ENCODE data around the gene RFX4. TPM values are rescaled to one million over a fixed set of nuclear protein-coding genes. Genes with fewer than 3 reads are reported as not detected.

RFX4 gene
- total and polyA plus RNA-seq, 10 of the 15 experiments (the other 5 are each of a cell fraction or from before 2014, with no cell fraction given) = 0.02 to 0.23 TPM; not detected in 8

DNA sequence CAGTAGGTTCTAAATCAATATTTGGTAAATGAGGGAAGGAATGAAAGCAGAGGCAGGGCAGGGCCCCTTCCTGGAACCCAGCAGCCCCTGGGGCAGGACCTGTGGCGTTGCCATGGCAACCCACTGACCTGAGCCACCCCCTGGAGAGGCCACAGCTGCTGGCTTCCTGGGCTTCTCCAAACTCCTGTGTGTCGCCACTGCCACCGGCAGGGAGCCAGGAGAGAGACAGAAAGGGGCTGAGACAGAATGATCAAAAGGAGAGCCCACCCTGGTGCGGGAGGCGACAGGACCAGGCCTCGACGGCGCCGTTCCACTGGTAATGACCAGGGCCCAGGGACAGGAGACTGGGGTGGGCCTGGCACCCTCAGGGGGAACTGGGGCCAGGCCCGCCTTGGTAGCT lies 18.2 kb downstream of the RFX4 start:
- H3K4me3 ChIP-seq = no peak overlapping the region
- no peak overlapping the region for H3K4me2 ChIP-seq (ENCODE audit: control insufficient read depth, insufficient read depth)
- DNase-seq (ENCODE audit: low read depth, low spot score) (no peak), FAIRE-seq (no peak), ATAC-seq (no peak)
- no peak overlapping the region for H2AFZ ChIP-seq (ENCODE audit: control insufficient read depth, low read depth, low read length)
- H3K4me1 ChIP-seq (ENCODE audit: control insufficient read depth, insufficient read depth, low read length) = no peaks in the 10 kb centered on the region
- no peaks in the 10 kb centered on the region for H3K9me3 ChIP-seq (replicated peaks; ENCODE audit: control insufficient read depth, insufficient read depth, low read length)
- CTCF ChIA-PET = interaction anchor here (0.7 kb wide), 1 partner anchor 244 kb away, joined by 3 read pairs; the partner anchor contains the start of gene POLR3B
- SMC1A ChIA-PET (ENCODE audit: uncharacterized antibody, unreplicated experiment) = no interaction called here
- no peak overlapping the region for H3K9ac ChIP-seq (ENCODE audit: control insufficient read depth, insufficient read depth, low read length)
- no peaks in the 10 kb centered on the region for H4K20me1 ChIP-seq (ENCODE audit: control insufficient read depth, insufficient read depth)
- POLR2A ChIA-PET = no interaction called here
- BruUV-seq (replicated peaks) = no TSS peak
- intact Hi-C loops (cut with micrococcal nuclease; ENCODE audit: unreplicated experiment) (no loop called here), in situ Hi-C loops (cut with MboI) (no loop called here)
- TF ChIP-seq HSF1 (IDR thresholded peaks at IDR 0.05; ENCODE audit: low read depth, low read length) (no peak), CEBPZ (IDR thresholded peaks at IDR 0.05; ENCODE audit: low read depth, low read length) (no peak), POLR2A (IDR thresholded peaks at IDR 0.05; ENCODE audit: low read depth, low read length) (no peak), PAX8 (IDR thresholded peaks at IDR 0.05) (no peak), SPI1 (IDR thresholded peaks at IDR 0.05; ENCODE audit: borderline replicate concordance, insufficient read depth, low read depth, low read length) (no peak), HDGF (IDR thresholded peaks at IDR 0.05) (no peak), SMAD5 (IDR thresholded peaks at IDR 0.05; ENCODE audit: low read depth) (no peak)
- TF ChIP-seq, protein P1, sequence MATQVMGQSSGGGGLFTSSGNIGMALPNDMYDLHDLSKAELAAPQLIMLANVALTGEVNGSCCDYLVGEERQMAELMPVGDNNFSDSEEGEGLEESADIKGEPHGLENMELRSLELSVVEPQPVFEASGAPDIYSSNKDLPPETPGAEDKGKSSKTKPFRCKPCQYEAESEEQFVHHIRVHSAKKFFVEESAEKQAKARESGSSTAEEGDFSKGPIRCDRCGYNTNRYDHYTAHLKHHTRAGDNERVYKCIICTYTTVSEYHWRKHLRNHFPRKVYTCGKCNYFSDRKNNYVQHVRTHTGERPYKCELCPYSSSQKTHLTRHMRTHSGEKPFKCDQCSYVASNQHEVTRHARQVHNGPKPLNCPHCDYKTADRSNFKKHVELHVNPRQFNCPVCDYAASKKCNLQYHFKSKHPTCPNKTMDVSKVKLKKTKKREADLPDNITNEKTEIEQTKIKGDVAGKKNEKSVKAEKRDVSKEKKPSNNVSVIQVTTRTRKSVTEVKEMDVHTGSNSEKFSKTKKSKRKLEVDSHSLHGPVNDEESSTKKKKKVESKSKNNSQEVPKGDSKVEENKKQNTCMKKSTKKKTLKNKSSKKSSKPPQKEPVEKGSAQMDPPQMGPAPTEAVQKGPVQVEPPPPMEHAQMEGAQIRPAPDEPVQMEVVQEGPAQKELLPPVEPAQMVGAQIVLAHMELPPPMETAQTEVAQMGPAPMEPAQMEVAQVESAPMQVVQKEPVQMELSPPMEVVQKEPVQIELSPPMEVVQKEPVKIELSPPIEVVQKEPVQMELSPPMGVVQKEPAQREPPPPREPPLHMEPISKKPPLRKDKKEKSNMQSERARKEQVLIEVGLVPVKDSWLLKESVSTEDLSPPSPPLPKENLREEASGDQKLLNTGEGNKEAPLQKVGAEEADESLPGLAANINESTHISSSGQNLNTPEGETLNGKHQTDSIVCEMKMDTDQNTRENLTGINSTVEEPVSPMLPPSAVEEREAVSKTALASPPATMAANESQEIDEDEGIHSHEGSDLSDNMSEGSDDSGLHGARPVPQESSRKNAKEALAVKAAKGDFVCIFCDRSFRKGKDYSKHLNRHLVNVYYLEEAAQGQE (IDR thresholded peaks at IDR 0.05; ENCODE audit: low read depth, low read length) = no peak
- TF ChIP-seq, protein P2, sequence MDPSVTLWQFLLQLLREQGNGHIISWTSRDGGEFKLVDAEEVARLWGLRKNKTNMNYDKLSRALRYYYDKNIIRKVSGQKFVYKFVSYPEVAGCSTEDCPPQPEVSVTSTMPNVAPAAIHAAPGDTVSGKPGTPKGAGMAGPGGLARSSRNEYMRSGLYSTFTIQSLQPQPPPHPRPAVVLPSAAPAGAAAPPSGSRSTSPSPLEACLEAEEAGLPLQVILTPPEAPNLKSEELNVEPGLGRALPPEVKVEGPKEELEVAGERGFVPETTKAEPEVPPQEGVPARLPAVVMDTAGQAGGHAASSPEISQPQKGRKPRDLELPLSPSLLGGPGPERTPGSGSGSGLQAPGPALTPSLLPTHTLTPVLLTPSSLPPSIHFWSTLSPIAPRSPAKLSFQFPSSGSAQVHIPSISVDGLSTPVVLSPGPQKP (IDR thresholded peaks at IDR 0.05; ENCODE audit: low read depth, low read length) = no peak
- H3K79me2 ChIP-seq (ENCODE audit: control insufficient read depth, insufficient read depth, low read length) = no peaks in the 10 kb centered on the region
- H3K36me3 ChIP-seq (ENCODE audit: control insufficient read depth in 2 of 2, insufficient read depth in 2 of 2, low read length in 1 of 2) = no peaks in the 10 kb centered on the region
- RAD21 ChIA-PET (ENCODE audit: unreplicated experiment) = no interaction called here
- H3K27ac ChIP-seq (ENCODE audit: control insufficient read depth, insufficient read depth) = no peak overlapping the region
- no peaks in the 10 kb centered on the region; a peak in 3 of 4 replicates for H3K27me3 ChIP-seq (replicated peaks in 1 of 2; ENCODE audit: control insufficient read depth in 2 of 2, insufficient read depth in 2 of 2, low read length in 1 of 2)
- 65% methylated on average over 9 of the region's 10 CpGs for WGBS (ENCODE audit: insufficient coverage, insufficient replicate concordance, low lambda C conversion rate, missing lambda C conversion rate)

Measured in GM12878 (cell line).